NT2/D1 (cell line): ENCODE measurements around the gene TAGLN.

Experiments
- DNase-seq: peaks from one replicate; pipeline ENCODE4 v3.0.0-alpha.2; 2011; ENCODE audit warnings: low read depth, low spot score
- H3K27me3 ChIP-seq: 2 replicates; pipeline ENCODE4 v1.6.0; 2011; ENCODE audit warnings: mild to moderate bottlenecking; ENCODE audit not compliant: insufficient read length, insufficient read depth
- H3K36me3 ChIP-seq: 2 replicates; pipeline ENCODE4 v1.6.1; 2011; ENCODE audit warnings: mild to moderate bottlenecking, low read length, mixed read lengths; ENCODE audit not compliant: insufficient read depth, insufficient read length
- H3K4me1 ChIP-seq: 2 replicates; pipeline ENCODE4 v1.5.1; 2011; ENCODE audit not compliant: insufficient read depth, insufficient read length
- H3K4me3 ChIP-seq: 2 replicates; pipeline ENCODE4 v1.5.1; 2011; ENCODE audit warnings: low read depth; ENCODE audit not compliant: insufficient read length
- H3K9ac ChIP-seq: 2 replicates; pipeline ENCODE4 v1.6.0; 2011; ENCODE audit warnings: low read depth; ENCODE audit not compliant: insufficient read length
- H3K9me3 ChIP-seq: 2 replicates; pipeline ENCODE4 v1.5.1; 2011; ENCODE audit warnings: mild to moderate bottlenecking, low read length; ENCODE audit not compliant: insufficient read depth
- SUZ12 ChIP-seq: IDR thresholded peaks from 2 replicates; pipeline ENCODE4 v1.6.1; 2011; ENCODE audit not compliant: insufficient read length, insufficient read depth; ENCODE audit errors: extremely low read depth
- YY1 ChIP-seq: IDR thresholded peaks from 2 replicates; pipeline ENCODE4 v1.6.1; 2011; ENCODE audit not compliant: insufficient read length, insufficient read depth
- ZNF274 ChIP-seq: IDR thresholded peaks from 2 replicates; pipeline ENCODE4 v1.6.1; 2011; ENCODE audit warnings: mild to moderate bottlenecking, low read depth, low read length

Gene TAGLN

GRCh38 chr11:117177534-117178209, 21.5 kb upstream of the TAGLN start:
- peaks cover 8% of the 10 kb centered on the region for H3K4me1 ChIP-seq

GRCh38 chr11:117178210-117179034, 20.7 kb upstream of the TAGLN start, which contains the start of gene SIDT2:
TSS of gene SIDT2 (plus strand) at chr11:117178743. CDS start at chr11:117179264, 521 bp downstream.
- Histone ChIP-seq H3K4me3 (peak within 1 kb of the TSS; percentile 80), H3K9ac (peak within 1 kb of the TSS; percentile 88), H3K27me3 (no peaks in the 10 kb centered on the region), H3K9me3 (no peaks in the 10 kb centered on the region), H3K4me1 (peaks cover 8% of the 10 kb centered on the region), H3K36me3 (peaks cover 25% of the 10 kb centered on the region)
- peak; percentile 93 for DNase-seq
- TF ChIP-seq ZNF274 (no peak), SUZ12 (no peak), YY1 (no peak)

More at GRCh38 chr11:117177534-117178209, 21.5 kb upstream of the TAGLN start:
- peak overlapping the region; percentile 80 for H3K4me3 ChIP-seq
- no peak for DNase-seq
- no peak for TF ChIP-seq YY1
- H3K9me3 ChIP-seq, result no peaks in the 10 kb centered on the region
- no peaks in the 10 kb centered on the region for H3K27me3 ChIP-seq
- peak overlapping the region; percentile 68 for H3K9ac ChIP-seq
- peaks cover 22% of the 10 kb centered on the region for H3K36me3 ChIP-seq

- no peaks in the 10 kb centered on the region for H3K9me3 ChIP-seq
- TF ChIP-seq ZNF274 (no peak), SUZ12 (no peak), YY1 (no peak)
- DNase-seq, result no peak
- no peaks in the 10 kb centered on the region for H3K27me3 ChIP-seq
- H3K4me1 ChIP-seq, result peaks cover 8% of the 10 kb centered on the region
- peak overlapping the region; percentile 88 for H3K9ac ChIP-seq
- H3K4me3 ChIP-seq, result peak overlapping the region; percentile 80
- peaks cover 33% of the 10 kb centered on the region for H3K36me3 ChIP-seq
Measured at GRCh38 chr11:117179048-117179999, 19.8 kb upstream of the TAGLN start.

- Histone ChIP-seq H3K9ac (peak overlapping the region; percentile 88), H3K4me3 (peak overlapping the region; percentile 80), H3K9me3 (no peaks in the 10 kb centered on the region), H3K27me3 (no peaks in the 10 kb centered on the region), H3K36me3 (peaks cover 35% of the 10 kb centered on the region), H3K4me1 (peaks cover 8% of the 10 kb centered on the region)
- TF ChIP-seq SUZ12 (no peak), ZNF274 (no peak), YY1 (no peak)
- DNase-seq, result no peak
Measured at GRCh38 chr11:117180020-117180419, 19.1 kb upstream of the TAGLN start.

- Histone ChIP-seq H3K9me3 (no peaks in the 10 kb centered on the region), H3K4me1 (peaks cover 8% of the 10 kb centered on the region), H3K9ac (peak overlapping the region; percentile 63), H3K4me3 (no peak overlapping the region), H3K36me3 (peaks cover 37% of the 10 kb centered on the region), H3K27me3 (no peaks in the 10 kb centered on the region)
- peak; percentile 76 for DNase-seq
- no peak for TF ChIP-seq ZNF274
- no peak for TF ChIP-seq SUZ12
- no peak for TF ChIP-seq YY1
Measured at GRCh38 chr11:117180661-117181585, 18.2 kb upstream of the TAGLN start.
